Panc1 (cell line): ENCODE measurements around the gene TRAPPC8.

Source experiments
- CTCF ChIP-seq: fragments of 450-650 bp; IDR thresholded peaks from 2 replicates; pipeline ENCODE4 v1.5.1; 2017; ENCODE audit warnings: mild to moderate bottlenecking
- POLR2AphosphoS5 ChIP-seq: IDR thresholded peaks from 2 replicates; pipeline ENCODE4 v1.6.1; 2012; ENCODE audit warnings: mild to moderate bottlenecking, low read depth, low read length, moderate library complexity
- REST ChIP-seq, 2 experiments: IDR thresholded peaks; 2 replicates each; pipeline ENCODE4 v1.6.1; 2011 to 2012; ENCODE audit warnings: low read depth in 2 of 2, control low read depth in 1 of 2, low read length in 1 of 2, mild to moderate bottlenecking in 1 of 2, moderate library complexity in 1 of 2; ENCODE audit not compliant: insufficient read depth in 1 of 2
- SIN3A ChIP-seq: IDR thresholded peaks from 2 replicates; pipeline ENCODE4 v1.6.1; 2012; ENCODE audit warnings: low read depth, mild to moderate bottlenecking, low read length, moderate library complexity, borderline replicate concordance; ENCODE audit not compliant: insufficient read depth
- TCF7L2 ChIP-seq: IDR thresholded peaks from 2 replicates; pipeline ENCODE4 v1.6.1; 2011; ENCODE audit warnings: mild to moderate bottlenecking, low read depth, low read length, inconsistent platforms

- TF ChIP-seq SIN3A (no peak), CTCF (no peak), POLR2AphosphoS5 (no peak), TCF7L2 (no peak), REST (IDR thresholded peaks at IDR 0.05; ENCODE audit: insufficient read depth in 1 of 2, low read depth in 2 of 2, low read length in 1 of 2) (no peak)
Measured at GRCh38 chr18:31979714-31980113, 36.8 kb upstream of the TRAPPC8 start.
